ENCODE measurements around the gene RER1.
A peak's percentile ranks its signal among the peaks of the same experiment; 100 is the strongest.

Gene RER1

DNA sequence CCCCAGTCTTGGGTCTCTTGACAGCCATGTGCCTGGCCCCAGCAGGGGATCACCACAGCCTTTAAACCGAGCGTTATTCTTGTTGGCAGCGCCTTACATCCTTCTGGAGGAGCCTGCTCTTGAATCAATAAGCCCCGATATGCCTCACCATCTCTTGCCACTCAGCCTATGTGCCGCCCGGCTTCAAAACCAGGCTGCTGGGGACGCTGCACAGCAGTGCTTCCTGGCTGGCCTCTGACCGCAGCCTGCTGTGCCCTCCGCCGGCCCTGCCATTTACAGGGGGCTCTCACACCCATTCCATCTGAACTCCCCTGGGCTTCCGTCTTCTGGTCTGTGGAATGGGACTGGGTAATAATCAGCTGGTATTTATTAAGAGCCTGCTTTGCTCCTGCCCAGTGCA, 23.7 kb downstream of the RER1 start:
- ChIA-PET CTCF (interaction anchor here (0.8 to 2.6 kb wide), 13 partner anchors 9 to 374 kb away, joined by 3 to 18 read pairs (median 5); partner anchors contain the start of genes FAAP20, MORN1, PANK4 and RER1), POLR2A (interaction anchor here (1.2 kb wide), 1 partner anchor 132 kb away, joined by 6 read pairs; no protein-coding TSS in a partner anchor)
- TF ChIP-seq, protein P1, sequence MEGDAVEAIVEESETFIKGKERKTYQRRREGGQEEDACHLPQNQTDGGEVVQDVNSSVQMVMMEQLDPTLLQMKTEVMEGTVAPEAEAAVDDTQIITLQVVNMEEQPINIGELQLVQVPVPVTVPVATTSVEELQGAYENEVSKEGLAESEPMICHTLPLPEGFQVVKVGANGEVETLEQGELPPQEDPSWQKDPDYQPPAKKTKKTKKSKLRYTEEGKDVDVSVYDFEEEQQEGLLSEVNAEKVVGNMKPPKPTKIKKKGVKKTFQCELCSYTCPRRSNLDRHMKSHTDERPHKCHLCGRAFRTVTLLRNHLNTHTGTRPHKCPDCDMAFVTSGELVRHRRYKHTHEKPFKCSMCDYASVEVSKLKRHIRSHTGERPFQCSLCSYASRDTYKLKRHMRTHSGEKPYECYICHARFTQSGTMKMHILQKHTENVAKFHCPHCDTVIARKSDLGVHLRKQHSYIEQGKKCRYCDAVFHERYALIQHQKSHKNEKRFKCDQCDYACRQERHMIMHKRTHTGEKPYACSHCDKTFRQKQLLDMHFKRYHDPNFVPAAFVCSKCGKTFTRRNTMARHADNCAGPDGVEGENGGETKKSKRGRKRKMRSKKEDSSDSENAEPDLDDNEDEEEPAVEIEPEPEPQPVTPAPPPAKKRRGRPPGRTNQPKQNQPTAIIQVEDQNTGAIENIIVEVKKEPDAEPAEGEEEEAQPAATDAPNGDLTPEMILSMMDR (IDR thresholded peaks at IDR 0.05; ENCODE audit: control extremely low read depth, extremely low read depth, low read depth, missing control alignments) = no peak
- no peak for DNase-seq (ENCODE audit: extremely low spot score)

DNA sequence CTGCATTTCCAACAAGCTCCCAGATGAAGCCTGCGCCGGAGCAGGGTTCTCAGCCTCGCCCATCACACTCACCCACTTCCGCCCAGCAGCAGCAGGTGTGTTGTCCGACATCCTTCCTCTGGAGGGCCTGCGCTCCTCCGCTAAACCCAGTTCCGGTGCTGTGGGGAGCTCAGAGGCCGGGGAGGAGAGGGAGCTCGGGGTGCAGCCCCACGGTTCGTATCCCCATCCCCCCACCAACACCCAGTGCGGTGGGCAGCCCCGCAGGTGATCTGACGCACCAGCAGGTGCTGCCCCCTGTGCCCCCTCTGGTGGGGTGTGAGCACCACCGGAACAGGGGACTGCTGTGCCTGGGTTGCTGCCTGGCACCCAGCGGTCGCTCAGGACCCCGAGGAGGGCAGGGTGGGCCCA, 24.2 kb downstream of the RER1 start:
- TF ChIP-seq, protein P1 (IDR thresholded peaks at IDR 0.05; ENCODE audit: control extremely low read depth, extremely low read depth, low read depth, missing control alignments) = peak; percentile 9
- ChIA-PET CTCF (interaction anchor here (0.7 to 2.6 kb wide), 13 partner anchors 8 to 1008 kb away, joined by 3 to 18 read pairs (median 4); partner anchors contain the start of genes FAAP20, MORN1, PANK4 and RER1), POLR2A (interaction anchor here (1.2 kb wide), 1 partner anchor 132 kb away, joined by 6 read pairs; no protein-coding TSS in a partner anchor)
- DNase-seq (ENCODE audit: extremely low spot score) = peak; percentile 69

DNA sequence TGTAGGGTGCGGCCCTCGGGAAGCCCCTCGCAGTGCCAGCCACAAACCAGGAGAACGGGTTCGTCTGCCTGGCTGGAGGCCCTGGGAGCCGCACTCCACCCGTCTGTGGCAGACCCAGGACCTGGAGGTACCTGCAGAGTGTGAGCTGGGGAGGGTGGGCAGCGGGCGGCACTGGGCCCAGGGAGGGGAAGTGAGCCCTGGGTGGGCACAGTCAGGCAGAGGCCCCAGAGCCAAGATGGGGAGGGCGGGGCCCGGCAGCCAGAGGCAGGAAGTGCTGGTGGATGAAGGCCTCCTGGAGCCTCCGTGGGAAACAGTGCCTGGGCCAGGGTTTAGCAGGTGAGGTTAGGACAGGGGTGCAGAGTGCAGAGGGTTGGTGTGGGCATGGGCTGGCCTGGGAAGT, 24.8 kb downstream of the RER1 start:
- ChIA-PET CTCF (interaction anchor here (0.7 to 2.6 kb wide), 11 partner anchors 25 to 1007 kb away, joined by 3 to 18 read pairs (median 3); partner anchors contain the start of genes FAAP20, MORN1, PANK4 and RER1), POLR2A (interaction anchor here (1.2 kb wide), 1 partner anchor 131 kb away, joined by 6 read pairs; no protein-coding TSS in a partner anchor)
- no peak for DNase-seq (ENCODE audit: extremely low spot score)
- TF ChIP-seq, protein P1 (IDR thresholded peaks at IDR 0.05; ENCODE audit: control extremely low read depth, extremely low read depth, low read depth, missing control alignments) = no peak

DNA sequence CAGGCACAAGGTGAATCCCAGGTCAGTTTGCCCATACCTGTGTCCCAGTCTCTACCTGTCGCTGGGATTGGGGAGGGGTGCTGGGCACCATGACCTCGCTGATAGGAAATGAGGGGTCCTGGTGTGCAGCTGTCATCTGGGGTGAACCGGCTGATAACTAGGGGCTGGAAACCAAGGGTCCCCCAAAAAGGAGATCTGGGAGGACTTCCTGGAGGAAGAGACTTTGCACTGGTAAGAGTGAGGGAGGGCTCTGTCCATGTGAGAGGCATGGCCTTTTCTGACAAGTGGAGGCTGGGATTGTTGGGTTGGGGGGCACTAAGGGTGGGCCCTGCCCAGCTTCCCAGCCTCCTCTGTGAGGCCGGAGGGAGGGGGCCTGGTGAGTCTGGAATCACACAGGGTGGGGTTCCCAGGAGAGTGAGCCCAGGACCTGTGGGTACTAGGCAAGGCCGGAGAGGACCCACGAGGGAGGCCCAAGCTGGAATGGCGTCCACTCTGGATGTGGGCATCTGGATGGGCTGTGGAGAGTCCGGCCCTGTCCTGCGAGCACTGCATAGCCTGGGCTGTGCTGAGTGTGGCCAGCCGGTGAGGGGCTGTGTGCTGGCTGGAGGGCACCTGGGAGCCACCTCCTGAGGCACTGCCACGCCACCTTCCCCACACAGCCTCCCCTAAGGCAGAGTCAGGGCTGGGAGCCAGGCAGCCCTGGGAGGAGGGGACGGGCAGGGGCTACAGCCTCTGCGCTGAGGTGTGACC, 25.6 kb downstream of the RER1 start:
- ChIA-PET CTCF (interaction anchor here (1.0 to 3.2 kb wide), 2 partner anchors 130 to 139 kb away, joined by 3 to 9 read pairs; partner anchors contain the start of gene TNFRSF14), POLR2A (no interaction called here)
- TF ChIP-seq, protein P1 (IDR thresholded peaks at IDR 0.05; ENCODE audit: control extremely low read depth, extremely low read depth, low read depth, missing control alignments) = no peak
- DNase-seq (ENCODE audit: extremely low spot score) = no peak

DNA sequence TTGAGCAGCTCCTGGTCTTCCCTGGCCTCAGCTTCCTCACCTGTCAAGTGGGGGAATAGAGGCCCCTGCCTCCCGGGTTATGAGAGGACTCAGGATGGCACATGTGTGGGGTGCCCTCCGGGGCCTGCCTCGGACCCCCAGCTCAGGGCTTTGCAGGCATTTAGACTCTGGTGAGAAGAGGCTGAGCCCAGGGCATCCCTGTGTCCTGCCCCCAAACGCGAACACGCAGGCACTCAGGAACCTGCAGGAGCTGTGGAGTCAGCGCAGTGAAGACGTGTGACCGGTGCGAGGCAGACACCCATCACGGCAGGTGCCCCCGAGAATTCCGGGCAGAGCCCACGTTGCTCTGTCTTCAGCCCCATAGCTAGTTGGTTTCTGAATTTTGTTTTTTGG, 26.2 kb downstream of the RER1 start:
- ChIA-PET POLR2A (no interaction called here), CTCF (interaction anchor here (3.2 kb wide), 1 partner anchor 130 kb away, joined by 9 read pairs; no protein-coding TSS in a partner anchor)

DNA sequence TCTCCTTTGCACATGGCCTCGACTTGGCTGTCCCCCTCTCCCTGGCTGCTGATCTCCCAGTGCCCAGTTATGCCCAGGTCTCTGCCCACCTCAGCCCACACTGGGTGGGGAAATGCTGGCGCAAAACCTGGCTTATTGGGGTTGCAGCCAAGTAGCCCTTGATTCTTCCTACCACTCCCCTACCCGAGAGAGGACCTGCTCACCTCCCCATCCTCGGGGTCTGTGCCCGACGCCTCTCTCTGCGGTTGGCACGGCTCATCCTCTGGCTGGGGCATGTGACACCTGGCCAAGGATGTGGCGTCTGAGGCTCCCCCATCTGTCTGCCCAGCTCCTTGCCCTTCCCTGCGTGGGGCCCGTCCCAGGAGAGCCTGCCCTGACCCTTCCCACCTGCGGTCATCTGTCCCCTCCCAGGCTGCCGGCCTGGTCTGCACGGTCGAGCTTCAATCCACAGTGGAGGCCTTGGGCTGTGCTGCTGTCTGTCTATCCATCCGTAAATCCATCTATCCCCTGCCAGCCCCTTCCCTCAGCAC, 27.2 kb downstream of the RER1 start:
- TF ChIP-seq, protein P1 (IDR thresholded peaks at IDR 0.05; ENCODE audit: control extremely low read depth, extremely low read depth, low read depth, missing control alignments) = no peak
- CTCF ChIA-PET = interaction anchor here (3.2 kb wide), 1 partner anchor 129 kb away, joined by 9 read pairs; no protein-coding TSS in a partner anchor
- POLR2A ChIA-PET = no interaction called here
- DNase-seq (ENCODE audit: extremely low spot score) = no peak

More for the DNA sequence above, 26.2 kb downstream of the RER1 start:
- TF ChIP-seq, protein P1 (IDR thresholded peaks at IDR 0.05; ENCODE audit: control extremely low read depth, extremely low read depth, low read depth, missing control alignments) = no peak
- DNase-seq (ENCODE audit: extremely low spot score) = no peak

Data from GM10248 (cell line).